Measurements from ENCODE around the gene SLC25A52.
"Not testable (repeated sequence)": the region's sequence is repeated elsewhere in the genome, so short reads cannot be mapped to it uniquely, and the experiment has no call there.

SLC25A52 gene, protein sequence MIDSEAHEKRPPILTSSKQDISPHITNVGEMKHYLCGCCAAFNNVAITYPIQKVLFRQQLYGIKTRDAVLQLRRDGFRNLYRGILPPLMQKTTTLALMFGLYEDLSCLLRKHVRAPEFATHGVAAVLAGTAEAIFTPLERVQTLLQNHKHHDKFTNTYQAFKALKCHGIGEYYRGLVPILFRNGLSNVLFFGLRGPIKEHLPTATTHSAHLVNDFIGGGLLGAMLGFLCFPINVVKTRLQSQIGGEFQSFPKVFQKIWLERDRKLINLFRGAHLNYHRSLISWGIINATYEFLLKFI

DNA sequence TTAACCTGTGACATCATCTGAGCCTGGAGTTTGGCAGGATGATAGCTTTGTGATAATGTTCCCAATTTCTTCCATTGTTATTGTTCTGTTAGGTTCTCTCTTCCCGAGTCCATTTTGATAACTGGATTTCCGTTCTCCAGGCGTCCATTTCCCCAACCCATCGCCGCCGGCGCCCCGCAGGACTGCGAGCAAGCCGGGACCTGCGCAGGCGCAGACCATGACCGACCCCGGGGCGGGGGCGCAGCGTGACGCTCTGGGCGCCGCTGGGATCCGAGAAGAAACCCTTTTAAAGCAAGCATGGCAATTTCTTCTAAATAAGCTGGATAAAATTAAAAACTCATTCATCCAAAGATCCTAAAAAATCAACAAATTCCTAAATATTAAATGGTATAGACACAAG lies at the start of gene SLC25A52:
Gene SLC25A52 (minus strand): TSS at position 186 of the 400 bp plus-strand sequence. CDS start 219 bp downstream, outside the sequence.
- Histone ChIP-seq H3K4me2 (ENCODE audit: low read length) (no peak within 1 kb of the TSS), H3K79me2 (ENCODE audit: insufficient read depth, low read length) (no peaks in the 10 kb centered on the region), H3K4me3 (ENCODE audit: low read depth, low read length, poor library complexity, severe bottlenecking) (no peak within 1 kb of the TSS), H3K36me3 (ENCODE audit: insufficient read depth, low read length) (no peaks in the 10 kb centered on the region), H3F3A (ENCODE audit: insufficient read depth, low read length) (no peaks in the 10 kb centered on the region), H3K27ac (ENCODE audit: low read depth, low read length, poor library complexity, severe bottlenecking) (no peak within 1 kb of the TSS), H3K9me3 (ENCODE audit: low read length) (no peaks in the 10 kb centered on the region), H3K9ac (ENCODE audit: low read length) (no peak within 1 kb of the TSS), H3K27me3 (ENCODE audit: insufficient read depth, low read length) (0 out of 2 replicates have a peak, but pooled peaks cover 6% of the 10 kb centered on the region), H4K20me1 (ENCODE audit: insufficient read depth, low read length) (no peaks in the 10 kb centered on the region), H2AFZ (ENCODE audit: low read length) (no peak within 1 kb of the TSS), H3K4me1 (ENCODE audit: insufficient read depth, low read length, severe bottlenecking) (no peaks in the 10 kb centered on the region), H3K9me2 (ENCODE audit: low read depth, low read length) (no peaks in the 10 kb centered on the region)
- no peak for TF ChIP-seq EZH2 (IDR thresholded peaks at IDR 0.05; ENCODE audit: borderline replicate concordance, low read length)
- TF ChIP-seq, protein P1, sequence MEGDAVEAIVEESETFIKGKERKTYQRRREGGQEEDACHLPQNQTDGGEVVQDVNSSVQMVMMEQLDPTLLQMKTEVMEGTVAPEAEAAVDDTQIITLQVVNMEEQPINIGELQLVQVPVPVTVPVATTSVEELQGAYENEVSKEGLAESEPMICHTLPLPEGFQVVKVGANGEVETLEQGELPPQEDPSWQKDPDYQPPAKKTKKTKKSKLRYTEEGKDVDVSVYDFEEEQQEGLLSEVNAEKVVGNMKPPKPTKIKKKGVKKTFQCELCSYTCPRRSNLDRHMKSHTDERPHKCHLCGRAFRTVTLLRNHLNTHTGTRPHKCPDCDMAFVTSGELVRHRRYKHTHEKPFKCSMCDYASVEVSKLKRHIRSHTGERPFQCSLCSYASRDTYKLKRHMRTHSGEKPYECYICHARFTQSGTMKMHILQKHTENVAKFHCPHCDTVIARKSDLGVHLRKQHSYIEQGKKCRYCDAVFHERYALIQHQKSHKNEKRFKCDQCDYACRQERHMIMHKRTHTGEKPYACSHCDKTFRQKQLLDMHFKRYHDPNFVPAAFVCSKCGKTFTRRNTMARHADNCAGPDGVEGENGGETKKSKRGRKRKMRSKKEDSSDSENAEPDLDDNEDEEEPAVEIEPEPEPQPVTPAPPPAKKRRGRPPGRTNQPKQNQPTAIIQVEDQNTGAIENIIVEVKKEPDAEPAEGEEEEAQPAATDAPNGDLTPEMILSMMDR (IDR thresholded peaks at IDR 0.05; ENCODE audit: low read length), result no peak

DNA sequence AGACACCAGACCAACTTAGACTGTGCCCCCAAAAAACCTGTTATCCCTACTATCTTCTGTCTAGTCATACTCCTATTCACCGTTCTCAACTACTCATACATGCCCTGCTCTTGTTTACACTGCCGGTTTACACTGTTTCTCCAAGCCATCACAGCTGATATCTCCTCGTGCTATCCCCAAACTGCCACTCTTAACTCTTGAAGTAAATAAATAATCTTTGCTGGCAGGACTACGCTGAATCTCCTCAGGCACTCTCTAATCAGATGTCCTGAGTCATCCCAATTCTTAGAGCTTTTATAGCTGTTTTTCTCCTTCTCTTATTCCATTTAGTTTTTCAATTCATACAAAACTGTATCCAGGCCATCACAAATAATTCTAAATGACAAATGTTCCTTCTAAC lies 48.4 kb upstream of the SLC25A52 start:
- not testable (repeated sequence) for H3K4me1 ChIP-seq (ENCODE audit: insufficient read depth, low read length, severe bottlenecking); H3K79me2 ChIP-seq (ENCODE audit: insufficient read depth, low read length); H3K9ac ChIP-seq (ENCODE audit: low read length); H3K27me3 ChIP-seq (ENCODE audit: insufficient read depth, low read length); H3K36me3 ChIP-seq (ENCODE audit: insufficient read depth, low read length); H3F3A ChIP-seq (ENCODE audit: insufficient read depth, low read length); H3K9me3 ChIP-seq (ENCODE audit: low read length); H3K4me3 ChIP-seq (ENCODE audit: low read depth, low read length, poor library complexity, severe bottlenecking); H4K20me1 ChIP-seq (ENCODE audit: insufficient read depth, low read length); H3K9me2 ChIP-seq (ENCODE audit: low read depth, low read length); H2AFZ ChIP-seq (ENCODE audit: low read length); H3K4me2 ChIP-seq (ENCODE audit: low read length); H3K27ac ChIP-seq (ENCODE audit: low read depth, low read length, poor library complexity, severe bottlenecking)

DNA sequence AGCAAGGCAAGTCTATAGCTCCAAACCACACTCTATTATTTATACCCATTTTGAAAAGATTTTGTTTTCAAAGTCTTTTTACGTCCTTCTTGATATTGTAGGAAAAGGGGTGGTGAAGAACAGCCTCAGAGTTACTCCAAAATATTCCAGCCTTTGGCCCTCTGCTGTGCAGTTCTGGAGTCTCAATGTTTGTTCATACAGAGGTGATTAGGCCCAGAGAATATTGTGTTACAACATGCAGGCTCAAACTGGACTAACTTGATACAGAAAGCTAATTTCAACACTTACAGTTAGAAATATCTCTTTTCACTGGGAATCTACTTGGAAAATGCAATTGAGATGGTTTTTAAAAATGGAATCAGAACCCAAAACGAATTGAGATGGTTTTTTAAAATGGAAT lies 40.4 kb upstream of the SLC25A52 start:
- H4K20me1 ChIP-seq (ENCODE audit: insufficient read depth, low read length), result no peaks in the 10 kb centered on the region
- H2AFZ ChIP-seq (ENCODE audit: low read length), result no peak overlapping the region
- H3K36me3 ChIP-seq (ENCODE audit: insufficient read depth, low read length), result no peaks in the 10 kb centered on the region
- no peaks in the 10 kb centered on the region for H3K79me2 ChIP-seq (ENCODE audit: insufficient read depth, low read length)
- no peaks in the 10 kb centered on the region for H3F3A ChIP-seq (ENCODE audit: insufficient read depth, low read length)
- H3K9me3 ChIP-seq (ENCODE audit: low read length), result no peaks in the 10 kb centered on the region
- no peaks in the 10 kb centered on the region for H3K4me1 ChIP-seq (ENCODE audit: insufficient read depth, low read length, severe bottlenecking)
- no peak overlapping the region for H3K27ac ChIP-seq (ENCODE audit: low read depth, low read length, poor library complexity, severe bottlenecking)
- H3K9me2 ChIP-seq (ENCODE audit: low read depth, low read length), result no peaks in the 10 kb centered on the region
- H3K4me2 ChIP-seq (ENCODE audit: low read length), result no peak overlapping the region
- no peaks in the 10 kb centered on the region for H3K27me3 ChIP-seq (ENCODE audit: insufficient read depth, low read length)
- H3K9ac ChIP-seq (ENCODE audit: low read length), result no peak overlapping the region
- TF ChIP-seq, protein P1 (IDR thresholded peaks at IDR 0.05; ENCODE audit: low read length), result no peak
- no peak for TF ChIP-seq EZH2 (IDR thresholded peaks at IDR 0.05; ENCODE audit: borderline replicate concordance, low read length)
- no peak overlapping the region for H3K4me3 ChIP-seq (ENCODE audit: low read depth, low read length, poor library complexity, severe bottlenecking)

DNA sequence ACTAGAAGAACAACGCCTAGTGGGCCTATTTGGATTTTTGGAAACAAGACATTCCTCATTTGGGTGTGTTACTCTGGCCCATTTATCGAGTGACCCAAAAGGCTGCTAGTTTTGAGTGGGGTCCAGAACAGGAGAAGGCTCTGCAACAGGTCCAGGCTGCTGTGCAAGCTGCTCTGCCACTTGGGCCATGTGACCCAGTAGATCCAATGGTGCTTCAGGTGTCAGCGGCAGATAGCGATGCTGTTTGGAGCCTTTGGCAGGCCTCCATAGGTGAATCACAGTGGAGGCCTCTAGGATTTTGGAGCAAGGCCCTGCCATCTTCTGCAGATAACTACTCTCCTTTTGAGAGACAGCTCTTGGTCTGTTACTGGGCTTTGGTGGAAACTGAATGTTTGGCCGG lies 38.6 kb upstream of the SLC25A52 start:
- not testable (repeated sequence) for H3K9ac ChIP-seq (ENCODE audit: low read length); H3K9me2 ChIP-seq (ENCODE audit: low read depth, low read length); H4K20me1 ChIP-seq (ENCODE audit: insufficient read depth, low read length); H3K27ac ChIP-seq (ENCODE audit: low read depth, low read length, poor library complexity, severe bottlenecking); H3K36me3 ChIP-seq (ENCODE audit: insufficient read depth, low read length); H3K27me3 ChIP-seq (ENCODE audit: insufficient read depth, low read length); H3K79me2 ChIP-seq (ENCODE audit: insufficient read depth, low read length); H3K4me2 ChIP-seq (ENCODE audit: low read length); H3F3A ChIP-seq (ENCODE audit: insufficient read depth, low read length); H3K4me1 ChIP-seq (ENCODE audit: insufficient read depth, low read length, severe bottlenecking); H3K4me3 ChIP-seq (ENCODE audit: low read depth, low read length, poor library complexity, severe bottlenecking); H3K9me3 ChIP-seq (ENCODE audit: low read length); H2AFZ ChIP-seq (ENCODE audit: low read length)
